Ishikawa (cell line): ENCODE data around the gene POLR2L.

Experiments
- CEBPB ChIP-seq: IDR thresholded peaks from 2 replicates; pipeline ENCODE4 v1.6.1; 2012
- CREB1 ChIP-seq: IDR thresholded peaks from 2 replicates; pipeline ENCODE4 v1.6.1; 2012; ENCODE audit warnings: low read depth
- EGR1 ChIP-seq: IDR thresholded peaks from 2 replicates; pipeline ENCODE4 v1.6.1; 2012
- EP300 ChIP-seq: IDR thresholded peaks from 2 replicates; pipeline ENCODE4 v1.6.1; 2012; ENCODE audit warnings: borderline replicate concordance
- FOXM1 ChIP-seq: IDR thresholded peaks from 2 replicates; pipeline ENCODE4 v1.6.1; 2012; ENCODE audit warnings: low read depth, borderline replicate concordance
- NFIC ChIP-seq: IDR thresholded peaks from 2 replicates; pipeline ENCODE4 v1.6.1; 2012
- RAD21 ChIP-seq: IDR thresholded peaks from 2 replicates; pipeline ENCODE4 v1.6.1; 2012; ENCODE audit warnings: low read depth
- TAF1 ChIP-seq: IDR thresholded peaks from 2 replicates; pipeline ENCODE4 v1.6.1; 2012; ENCODE audit warnings: low read depth, mild to moderate bottlenecking
- TCF12 ChIP-seq: IDR thresholded peaks from 2 replicates; pipeline ENCODE4 v1.6.1; 2012; ENCODE audit warnings: low read depth
- YY1 ChIP-seq: IDR thresholded peaks from 2 replicates; pipeline ENCODE4 v1.6.1; 2012; ENCODE audit warnings: low read depth
- TF ChIP-seq, protein P1 (sequence below): IDR thresholded peaks from 2 replicates; pipeline ENCODE4 v1.6.1; 2012
- TF ChIP-seq, protein P2 (sequence below): IDR thresholded peaks from 2 replicates; pipeline ENCODE4 v1.6.1; 2012; ENCODE audit warnings: low read depth, mild to moderate bottlenecking
- TF ChIP-seq, protein P3 (sequence below): IDR thresholded peaks from 2 replicates; pipeline ENCODE4 v1.6.1; 2012

DNA sequence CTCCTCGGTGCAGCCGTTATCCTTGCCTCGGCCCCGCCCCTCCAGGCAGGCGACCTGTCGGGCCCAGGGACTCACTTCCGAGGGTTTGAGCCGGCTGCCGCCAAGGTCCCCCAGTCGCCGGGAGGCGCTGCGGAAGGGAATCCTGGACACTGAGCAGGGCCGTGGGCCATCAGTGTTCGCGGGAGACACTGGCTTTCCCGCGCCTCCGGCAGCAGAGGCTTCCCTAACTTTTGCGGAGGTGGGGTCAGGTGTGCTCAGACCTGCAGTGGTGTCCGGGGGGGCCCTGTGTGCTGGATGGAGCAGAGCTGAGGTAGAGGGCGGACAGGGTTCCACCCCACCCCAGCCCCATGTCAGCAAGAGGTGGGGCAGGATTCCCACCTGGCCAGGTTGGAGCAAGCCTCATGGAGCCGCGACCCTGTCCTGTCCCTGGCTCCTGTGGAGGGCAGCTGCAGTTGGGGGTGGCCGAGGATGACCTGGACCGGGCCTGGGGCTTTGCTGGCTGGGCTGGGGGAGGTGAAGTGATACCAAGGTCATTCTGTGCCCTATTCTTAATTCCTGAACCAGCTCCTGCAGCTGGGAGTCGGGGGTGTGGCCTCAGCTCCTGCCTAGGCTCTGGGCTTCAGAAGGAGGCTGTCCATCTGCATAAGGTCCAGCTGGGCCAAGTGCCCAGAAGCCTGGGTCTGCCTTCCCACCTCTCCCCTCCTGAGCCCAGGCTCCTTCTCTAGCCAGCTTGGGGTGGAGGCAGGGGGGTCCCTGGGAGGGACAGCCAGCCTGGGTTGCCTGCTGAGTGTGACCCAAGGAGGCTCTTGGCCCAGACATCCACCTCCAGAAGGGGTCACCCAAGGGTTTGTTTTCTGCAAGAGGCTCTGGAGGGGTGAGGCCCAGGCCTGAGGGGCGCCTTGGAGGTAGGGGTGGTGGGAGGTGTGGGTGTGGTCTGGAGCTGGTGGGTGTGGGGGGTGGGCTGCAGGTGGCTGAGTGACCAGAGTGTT is 8.7 kb upstream of the POLR2L start:
- TF ChIP-seq RAD21 (peak; percentile 41; the same call in 1 of the 2 replicates), CEBPB (no peak), FOXM1 (no peak), CREB1 (no peak), NFIC (no peak), YY1 (no peak), EP300 (no peak), TCF12 (no peak), EGR1 (no peak), TAF1 (no peak)
- TF ChIP-seq, protein P1, sequence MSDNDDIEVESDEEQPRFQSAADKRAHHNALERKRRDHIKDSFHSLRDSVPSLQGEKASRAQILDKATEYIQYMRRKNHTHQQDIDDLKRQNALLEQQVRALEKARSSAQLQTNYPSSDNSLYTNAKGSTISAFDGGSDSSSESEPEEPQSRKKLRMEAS = no peak
- TF ChIP-seq, protein P2, sequence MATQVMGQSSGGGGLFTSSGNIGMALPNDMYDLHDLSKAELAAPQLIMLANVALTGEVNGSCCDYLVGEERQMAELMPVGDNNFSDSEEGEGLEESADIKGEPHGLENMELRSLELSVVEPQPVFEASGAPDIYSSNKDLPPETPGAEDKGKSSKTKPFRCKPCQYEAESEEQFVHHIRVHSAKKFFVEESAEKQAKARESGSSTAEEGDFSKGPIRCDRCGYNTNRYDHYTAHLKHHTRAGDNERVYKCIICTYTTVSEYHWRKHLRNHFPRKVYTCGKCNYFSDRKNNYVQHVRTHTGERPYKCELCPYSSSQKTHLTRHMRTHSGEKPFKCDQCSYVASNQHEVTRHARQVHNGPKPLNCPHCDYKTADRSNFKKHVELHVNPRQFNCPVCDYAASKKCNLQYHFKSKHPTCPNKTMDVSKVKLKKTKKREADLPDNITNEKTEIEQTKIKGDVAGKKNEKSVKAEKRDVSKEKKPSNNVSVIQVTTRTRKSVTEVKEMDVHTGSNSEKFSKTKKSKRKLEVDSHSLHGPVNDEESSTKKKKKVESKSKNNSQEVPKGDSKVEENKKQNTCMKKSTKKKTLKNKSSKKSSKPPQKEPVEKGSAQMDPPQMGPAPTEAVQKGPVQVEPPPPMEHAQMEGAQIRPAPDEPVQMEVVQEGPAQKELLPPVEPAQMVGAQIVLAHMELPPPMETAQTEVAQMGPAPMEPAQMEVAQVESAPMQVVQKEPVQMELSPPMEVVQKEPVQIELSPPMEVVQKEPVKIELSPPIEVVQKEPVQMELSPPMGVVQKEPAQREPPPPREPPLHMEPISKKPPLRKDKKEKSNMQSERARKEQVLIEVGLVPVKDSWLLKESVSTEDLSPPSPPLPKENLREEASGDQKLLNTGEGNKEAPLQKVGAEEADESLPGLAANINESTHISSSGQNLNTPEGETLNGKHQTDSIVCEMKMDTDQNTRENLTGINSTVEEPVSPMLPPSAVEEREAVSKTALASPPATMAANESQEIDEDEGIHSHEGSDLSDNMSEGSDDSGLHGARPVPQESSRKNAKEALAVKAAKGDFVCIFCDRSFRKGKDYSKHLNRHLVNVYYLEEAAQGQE = no peak
- TF ChIP-seq, protein P3, sequence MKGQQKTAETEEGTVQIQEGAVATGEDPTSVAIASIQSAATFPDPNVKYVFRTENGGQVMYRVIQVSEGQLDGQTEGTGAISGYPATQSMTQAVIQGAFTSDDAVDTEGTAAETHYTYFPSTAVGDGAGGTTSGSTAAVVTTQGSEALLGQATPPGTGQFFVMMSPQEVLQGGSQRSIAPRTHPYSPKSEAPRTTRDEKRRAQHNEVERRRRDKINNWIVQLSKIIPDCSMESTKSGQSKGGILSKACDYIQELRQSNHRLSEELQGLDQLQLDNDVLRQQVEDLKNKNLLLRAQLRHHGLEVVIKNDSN = no peak
